HG02588 (cell line): Measurements from ENCODE around the gene DPYD.

Experiments
- ATAC-seq: cut with Tn5 transposase; IDR thresholded peaks from one replicate; pipeline ENCODE4 v1.9.1; 2021; ENCODE audit warnings: mild to moderate bottlenecking, moderate library complexity; ENCODE audit not compliant: unreplicated experiment

DPYD gene

DNA sequence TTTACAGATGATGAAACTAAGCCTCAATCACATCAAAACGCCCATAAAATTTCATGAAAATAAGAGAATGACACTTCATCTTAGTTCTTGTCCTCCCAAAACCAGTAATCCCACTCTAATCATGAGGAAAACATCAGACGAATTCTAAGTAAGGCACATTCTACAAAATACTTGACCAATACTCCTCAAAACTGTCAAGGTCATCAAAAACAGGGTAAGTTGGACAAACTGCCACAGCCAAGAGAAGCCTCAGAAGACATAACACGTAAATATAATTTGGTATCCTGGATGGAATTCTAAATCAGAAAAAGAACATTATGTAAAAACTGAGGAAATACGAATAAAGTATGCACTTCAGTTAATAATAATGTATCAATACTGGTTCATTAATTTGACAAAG is 128.2 kb downstream of the DPYD start:
- ATAC-seq = no peak

DNA sequence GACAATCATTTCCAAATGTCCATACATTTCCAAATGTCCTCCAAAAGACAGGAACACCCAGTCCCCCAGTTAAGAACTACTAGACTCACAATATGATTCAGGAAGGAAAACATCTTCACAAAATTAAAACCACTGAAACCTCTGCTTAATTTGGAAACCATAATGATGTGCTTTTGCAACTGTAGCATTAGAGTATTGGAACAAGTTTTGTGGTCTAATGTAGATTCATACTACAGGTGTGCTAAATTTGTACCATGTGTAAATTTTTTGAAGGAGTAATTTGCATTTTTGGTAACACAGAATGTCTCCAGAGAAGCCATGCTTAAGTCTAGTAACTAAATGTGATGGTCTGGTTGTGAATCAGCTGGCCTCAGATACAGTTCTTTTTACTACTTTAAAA is 129.6 kb downstream of the DPYD start:
- peak; percentile 67 for ATAC-seq

- ATAC-seq = no peak
These were observed 133.6 kb downstream of the DPYD start for GRCh38 chr1:97787231-97787630.

- ATAC-seq = no peak
These were observed 136.2 kb downstream of the DPYD start for GRCh38 chr1:97784661-97785060.

GRCh38 chr1:97783751-97784150 is 137.1 kb downstream of the DPYD start:
- ATAC-seq = no peak

GRCh38 chr1:97781762-97782337 is 139.0 kb downstream of the DPYD start:
- no peak for ATAC-seq

- ATAC-seq = no peak
These were observed 139.9 kb downstream of the DPYD start for GRCh38 chr1:97780884-97781283.

DNA sequence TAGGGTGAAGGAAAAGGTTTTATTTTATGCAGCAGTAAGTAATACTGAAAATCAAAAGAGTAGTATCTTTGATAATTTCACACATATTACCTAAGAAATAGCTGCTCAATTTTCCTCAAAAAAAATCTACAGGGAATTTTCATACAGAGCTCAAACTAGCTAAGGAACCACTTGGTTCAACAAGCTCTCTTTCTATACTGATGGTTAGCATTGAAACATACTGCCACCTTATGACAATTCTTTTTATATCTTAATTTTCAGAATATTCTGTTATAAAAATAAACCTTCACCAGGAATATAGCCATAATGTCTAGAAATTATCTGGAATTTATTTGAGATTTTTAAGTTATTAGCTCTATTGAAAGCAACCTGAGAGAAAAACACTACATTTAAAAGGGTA is 142.1 kb downstream of the DPYD start:
- no peak for ATAC-seq

DNA sequence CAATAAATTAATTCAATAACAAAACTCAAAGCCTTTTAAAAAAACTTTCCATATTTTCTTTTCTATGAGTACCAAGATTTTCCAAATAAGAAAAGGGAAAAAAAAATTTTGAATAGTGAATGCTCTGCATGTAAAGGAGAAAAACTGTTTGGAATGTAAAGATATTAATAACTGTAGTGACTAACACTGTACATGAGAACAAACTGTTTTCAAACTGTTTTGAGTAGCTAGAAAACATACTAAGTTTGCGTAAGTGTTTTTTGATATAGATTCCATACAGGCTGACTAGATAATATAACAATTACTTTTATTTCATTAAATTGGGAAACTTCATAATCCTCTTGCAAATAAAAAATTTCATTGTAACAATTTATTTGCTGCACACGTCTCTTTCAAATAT is 150.5 kb downstream of the DPYD start:
- no peak for ATAC-seq

- ATAC-seq = no peak
These were observed 153.5 kb downstream of the DPYD start for GRCh38 chr1:97767381-97767780.

DNA sequence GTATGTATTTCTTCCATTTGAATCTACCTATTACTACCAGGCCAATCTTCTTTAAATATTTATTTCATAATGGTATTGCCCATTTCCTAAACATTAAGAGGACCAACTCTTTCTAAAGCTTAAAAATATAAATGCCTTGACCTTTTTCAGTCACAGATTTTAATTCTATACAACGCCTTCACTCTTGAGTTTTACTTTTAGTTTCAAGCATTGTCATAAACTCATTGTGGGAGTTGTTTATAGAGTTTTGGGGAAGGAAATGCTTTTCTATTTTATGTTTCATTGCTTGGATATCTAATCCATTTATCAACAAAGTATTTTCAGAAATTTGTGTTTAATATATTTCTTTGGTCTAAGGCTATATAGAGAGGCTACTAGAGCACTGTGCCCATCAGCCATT is 155.8 kb downstream of the DPYD start:
- no peak for ATAC-seq

GRCh38 chr1:97761637-97762036 is 159.2 kb downstream of the DPYD start:
- ATAC-seq = no peak

DNA sequence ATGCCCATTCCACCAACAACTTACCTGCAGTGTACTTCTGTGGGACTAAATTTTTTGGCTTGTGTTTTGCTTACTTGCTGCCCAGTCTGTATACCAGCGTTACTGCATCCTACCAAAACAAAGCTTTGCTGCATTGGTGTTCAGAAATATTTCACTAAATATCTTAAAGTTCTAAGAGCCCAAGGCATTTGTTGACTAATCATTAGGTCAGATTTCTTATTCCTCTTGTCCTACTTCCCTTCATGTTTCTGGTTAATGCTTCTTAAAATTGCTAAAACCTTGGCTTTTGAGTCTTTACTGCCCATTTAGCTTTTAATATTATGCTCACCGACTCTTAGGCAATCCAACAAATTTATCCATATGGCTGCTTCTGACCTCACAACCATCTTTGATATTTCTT is 161.8 kb downstream of the DPYD start:
- ATAC-seq = no peak

- no peak for ATAC-seq
These were observed 162.2 kb downstream of the DPYD start for GRCh38 chr1:97758541-97759057.

DNA sequence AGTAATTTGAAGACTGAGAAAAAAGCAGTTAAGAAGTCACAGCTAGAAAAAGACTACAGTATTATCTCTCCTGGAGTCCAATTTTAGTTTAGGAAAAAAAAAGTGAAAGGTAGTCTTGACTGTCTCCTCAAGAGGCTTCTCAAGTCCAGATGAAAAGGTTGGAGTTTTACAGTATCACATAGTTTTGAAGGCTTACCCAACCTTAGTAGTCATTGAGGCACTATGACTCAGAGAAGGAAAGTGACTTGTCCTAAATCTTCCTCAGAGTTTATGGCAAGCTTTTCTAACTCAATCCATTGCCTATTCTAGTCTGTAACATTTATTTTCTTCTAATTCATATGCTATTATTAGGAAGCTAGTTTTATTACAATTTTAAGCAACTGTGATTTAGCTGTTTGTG is 174.9 kb downstream of the DPYD start:
- ATAC-seq = no peak

GRCh38 chr1:97744977-97745376 is 175.9 kb downstream of the DPYD start:
- no peak for ATAC-seq

GRCh38 chr1:97743129-97743528 is 177.7 kb downstream of the DPYD start:
- ATAC-seq = no peak

- ATAC-seq = no peak
These were observed 179.9 kb downstream of the DPYD start for GRCh38 chr1:97740891-97741290.

DNA sequence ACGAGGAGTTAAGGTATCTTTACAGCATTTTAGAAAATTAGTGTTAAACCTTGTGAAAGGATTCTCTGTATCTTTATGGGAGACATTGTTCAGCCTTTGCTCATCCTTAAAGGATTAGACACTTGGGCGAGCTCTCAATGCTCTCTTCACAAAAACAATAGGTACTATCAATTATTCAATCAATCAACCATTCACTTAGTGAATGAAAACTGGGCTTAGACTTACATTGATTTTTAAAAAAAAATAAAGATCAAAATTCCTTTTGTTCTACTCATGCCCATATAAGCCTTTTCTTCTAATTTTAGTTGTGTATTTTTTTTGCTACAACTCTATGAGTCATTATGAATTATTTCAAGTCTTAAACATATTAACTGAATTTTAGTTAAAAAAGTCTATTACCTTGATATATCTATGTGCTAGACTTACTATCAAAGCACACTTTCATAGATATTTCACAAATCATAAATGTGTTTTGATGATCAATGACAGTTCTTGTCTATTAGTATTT is 181.2 kb downstream of the DPYD start:
- no peak for ATAC-seq

- ATAC-seq = no peak
These were observed 182.6 kb downstream of the DPYD start for GRCh38 chr1:97738270-97738669.

DNA sequence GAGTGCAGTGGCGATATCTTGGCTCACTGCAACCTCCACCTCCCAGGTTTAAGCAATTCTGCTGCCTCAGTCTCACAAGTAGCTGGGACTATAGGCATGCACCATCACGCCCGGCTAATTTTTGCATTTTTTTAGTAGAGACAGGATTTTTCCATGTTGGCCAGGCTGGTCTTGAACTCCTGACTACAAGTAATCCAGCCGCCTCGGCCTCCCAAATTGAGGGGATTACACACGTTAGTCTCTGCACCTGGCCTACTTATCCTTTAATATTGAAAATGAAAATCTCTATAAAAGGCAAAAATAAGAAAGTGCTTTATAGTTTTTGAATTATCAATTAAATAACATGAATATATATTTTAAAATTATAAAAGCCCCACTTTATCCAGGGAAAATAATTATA is 190.6 kb downstream of the DPYD start:
- ATAC-seq = no peak

- no peak for ATAC-seq
These were observed 192.4 kb downstream of the DPYD start for GRCh38 chr1:97728436-97728835.

DNA sequence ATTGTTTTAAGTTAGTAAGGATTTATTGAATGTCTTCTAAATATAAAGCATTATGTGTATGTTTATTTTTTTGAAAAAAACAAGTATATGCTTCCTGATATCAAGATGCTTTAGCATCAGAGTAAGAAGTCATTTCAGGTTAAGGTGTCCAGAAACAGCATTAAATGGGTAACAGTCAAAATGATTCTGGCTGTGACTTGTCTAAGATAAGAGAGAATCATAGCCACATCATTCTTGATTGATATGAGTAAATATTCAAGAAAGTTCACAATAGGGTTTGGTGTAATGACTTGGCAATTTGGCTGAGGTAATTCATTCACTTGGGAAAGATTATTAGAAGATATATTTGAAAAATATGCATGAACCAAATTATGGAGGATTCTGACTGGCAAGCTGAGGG is 193.8 kb downstream of the DPYD start:
- ATAC-seq = no peak
